ENCODE measurements around the gene ZNF281.

The ZNF281 gene

DNA sequence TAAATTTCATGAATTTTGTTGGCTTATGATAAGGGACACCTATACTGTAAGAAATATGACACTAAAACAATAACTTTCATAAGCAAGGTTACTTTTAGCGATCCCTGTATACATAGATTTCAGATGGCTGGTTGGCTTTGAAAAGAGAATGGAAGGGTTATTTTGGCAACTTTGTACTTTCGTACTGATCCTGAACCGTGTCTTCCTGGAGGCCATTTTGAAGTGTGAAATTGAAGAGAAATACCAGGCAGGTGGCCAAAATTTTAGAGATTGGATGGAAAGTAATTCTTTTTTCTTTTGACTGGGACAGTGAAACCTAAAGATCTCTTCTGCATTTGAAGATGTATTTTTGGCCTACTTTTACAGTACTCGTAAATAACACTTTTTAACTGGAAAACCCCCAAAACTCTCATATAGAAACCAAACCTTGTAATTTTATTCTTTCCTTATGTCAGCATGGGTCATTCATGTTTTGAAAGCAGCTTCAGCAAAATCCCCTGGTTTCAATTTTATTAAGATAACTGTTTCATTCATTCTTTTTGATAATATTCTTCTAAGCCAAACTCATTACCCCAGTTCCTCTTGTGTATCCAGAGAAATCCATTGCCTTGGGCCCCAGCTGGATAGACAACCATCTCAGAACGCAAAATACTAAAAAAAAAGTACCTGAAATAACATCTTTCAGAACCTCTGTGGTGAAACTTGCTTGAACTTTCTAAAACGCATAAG, 38.4 kb upstream of the ZNF281 start:
- H3K4me3 ChIP-seq (ENCODE audit: low read depth, low read length): no peak overlapping the region
- in situ Hi-C loops (cut with HindIII; ENCODE audit: low sequenced_read_pairs): no loop called here
- TF ChIP-seq, protein P1, sequence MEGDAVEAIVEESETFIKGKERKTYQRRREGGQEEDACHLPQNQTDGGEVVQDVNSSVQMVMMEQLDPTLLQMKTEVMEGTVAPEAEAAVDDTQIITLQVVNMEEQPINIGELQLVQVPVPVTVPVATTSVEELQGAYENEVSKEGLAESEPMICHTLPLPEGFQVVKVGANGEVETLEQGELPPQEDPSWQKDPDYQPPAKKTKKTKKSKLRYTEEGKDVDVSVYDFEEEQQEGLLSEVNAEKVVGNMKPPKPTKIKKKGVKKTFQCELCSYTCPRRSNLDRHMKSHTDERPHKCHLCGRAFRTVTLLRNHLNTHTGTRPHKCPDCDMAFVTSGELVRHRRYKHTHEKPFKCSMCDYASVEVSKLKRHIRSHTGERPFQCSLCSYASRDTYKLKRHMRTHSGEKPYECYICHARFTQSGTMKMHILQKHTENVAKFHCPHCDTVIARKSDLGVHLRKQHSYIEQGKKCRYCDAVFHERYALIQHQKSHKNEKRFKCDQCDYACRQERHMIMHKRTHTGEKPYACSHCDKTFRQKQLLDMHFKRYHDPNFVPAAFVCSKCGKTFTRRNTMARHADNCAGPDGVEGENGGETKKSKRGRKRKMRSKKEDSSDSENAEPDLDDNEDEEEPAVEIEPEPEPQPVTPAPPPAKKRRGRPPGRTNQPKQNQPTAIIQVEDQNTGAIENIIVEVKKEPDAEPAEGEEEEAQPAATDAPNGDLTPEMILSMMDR (IDR thresholded peaks at IDR 0.05; ENCODE audit: low read depth, low read length, missing control alignments): no peak
- no peak for DNase-seq (ENCODE audit: low read depth)

DNA sequence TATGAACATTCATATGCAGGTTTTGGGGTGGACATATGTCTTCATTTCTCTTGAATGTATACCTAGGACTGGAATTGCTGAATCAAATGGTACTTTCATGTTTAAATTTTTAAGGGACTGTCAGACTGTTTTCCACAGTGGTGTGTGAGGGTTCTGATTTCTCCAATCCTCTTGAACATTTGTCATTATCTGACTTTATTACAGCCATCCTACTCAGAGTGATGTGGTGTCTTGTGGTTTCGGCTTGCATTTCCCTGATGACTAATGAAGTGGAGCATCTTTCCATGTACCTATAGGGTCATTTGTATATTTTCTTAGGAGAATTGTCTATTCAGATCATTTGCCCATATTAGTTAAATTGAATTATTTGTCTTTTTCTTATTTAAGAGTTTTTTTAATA, 35.4 kb upstream of the ZNF281 start:
- H3K4me3 ChIP-seq (ENCODE audit: low read depth, low read length): no peak overlapping the region
- no peak for DNase-seq (ENCODE audit: low read depth)
- TF ChIP-seq, protein P1 (IDR thresholded peaks at IDR 0.05; ENCODE audit: low read depth, low read length, missing control alignments): no peak
- in situ Hi-C loops (cut with HindIII; ENCODE audit: low sequenced_read_pairs): no loop called here

DNA sequence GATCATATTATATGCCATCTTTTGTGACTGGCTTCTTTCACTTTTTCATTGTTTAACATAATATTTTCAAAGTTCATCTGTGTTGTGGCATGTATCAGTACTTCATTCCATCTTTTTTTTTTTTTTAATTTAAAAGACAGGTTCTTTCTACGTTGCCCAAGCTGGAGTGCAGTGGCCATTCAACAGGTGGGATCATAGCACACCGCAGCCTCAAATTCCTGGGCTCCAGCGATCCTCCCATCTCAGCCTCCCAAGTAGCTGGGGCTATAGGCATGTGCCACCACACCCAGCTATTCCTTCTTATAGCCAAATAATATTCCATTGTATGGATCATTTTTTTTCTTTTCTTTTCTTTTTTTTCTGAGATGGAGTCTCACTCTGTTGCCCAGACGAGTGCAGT, 34.6 kb upstream of the ZNF281 start:
- no peak overlapping the region for H3K4me3 ChIP-seq (ENCODE audit: low read depth, low read length)
- in situ Hi-C loops (cut with HindIII; ENCODE audit: low sequenced_read_pairs): no loop called here
- no peak for DNase-seq (ENCODE audit: low read depth)
- TF ChIP-seq, protein P1 (IDR thresholded peaks at IDR 0.05; ENCODE audit: low read depth, low read length, missing control alignments): no peak

DNA sequence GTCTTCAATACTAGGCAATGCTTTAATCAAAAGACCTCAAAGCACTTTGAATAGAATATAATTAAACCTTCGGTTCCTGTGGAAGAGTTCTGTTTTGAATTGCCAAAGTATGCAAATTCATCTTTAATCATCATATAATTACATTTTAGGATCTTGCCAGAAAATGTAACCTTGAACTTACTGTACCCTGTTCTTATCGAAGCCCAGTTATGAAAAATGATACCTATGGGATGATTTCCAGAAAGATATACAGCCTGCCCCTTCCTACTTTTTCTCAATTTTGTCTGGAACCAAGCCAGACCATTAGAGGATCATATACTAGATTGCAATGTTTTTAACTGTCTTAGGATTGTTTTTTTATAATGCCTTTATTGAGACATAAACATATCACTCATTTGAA, 34.0 kb upstream of the ZNF281 start:
- TF ChIP-seq, protein P1 (IDR thresholded peaks at IDR 0.05; ENCODE audit: low read depth, low read length, missing control alignments): no peak
- DNase-seq (ENCODE audit: low read depth): no peak
- in situ Hi-C loops (cut with HindIII; ENCODE audit: low sequenced_read_pairs): no loop called here

DNA sequence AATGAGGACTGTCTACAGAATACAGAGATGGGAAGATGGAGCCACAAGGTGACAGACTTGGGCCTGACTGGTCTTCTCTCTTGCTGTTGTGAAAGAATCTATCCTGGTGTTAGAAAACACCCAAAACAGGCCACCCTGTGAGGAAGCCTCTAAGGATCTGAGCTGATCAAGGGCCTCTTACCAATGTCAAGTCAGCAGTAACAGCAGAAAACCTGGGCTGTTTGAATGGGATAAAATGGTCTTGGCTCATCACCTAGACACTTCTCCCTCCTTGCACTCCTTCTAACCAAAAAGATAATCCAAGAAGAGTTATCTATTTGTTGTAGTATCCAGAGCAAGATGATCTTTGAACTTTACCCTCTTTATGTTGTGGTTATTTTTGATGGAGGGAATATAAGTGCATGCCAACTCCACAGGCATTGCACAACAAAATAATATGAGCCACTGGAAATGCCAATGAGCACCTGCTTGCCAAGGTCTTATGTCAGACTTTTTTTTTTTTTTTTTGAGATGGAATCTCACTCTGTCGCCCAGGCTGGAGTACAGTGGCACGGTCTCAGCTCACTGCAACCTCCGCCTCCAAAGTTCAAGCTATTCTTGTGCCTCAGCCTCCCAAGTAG, 32.8 kb upstream of the ZNF281 start:
- in situ Hi-C loops (cut with HindIII; ENCODE audit: low sequenced_read_pairs): no loop called here
- TF ChIP-seq, protein P1 (IDR thresholded peaks at IDR 0.05; ENCODE audit: low read depth, low read length, missing control alignments): no peak
- no peak overlapping the region for H3K4me3 ChIP-seq (ENCODE audit: low read depth, low read length)
- DNase-seq (ENCODE audit: low read depth): no peak

More for the DNA sequence above, 34.0 kb upstream of the ZNF281 start:
- H3K4me3 ChIP-seq (ENCODE audit: low read depth, low read length): no peak overlapping the region

DNA sequence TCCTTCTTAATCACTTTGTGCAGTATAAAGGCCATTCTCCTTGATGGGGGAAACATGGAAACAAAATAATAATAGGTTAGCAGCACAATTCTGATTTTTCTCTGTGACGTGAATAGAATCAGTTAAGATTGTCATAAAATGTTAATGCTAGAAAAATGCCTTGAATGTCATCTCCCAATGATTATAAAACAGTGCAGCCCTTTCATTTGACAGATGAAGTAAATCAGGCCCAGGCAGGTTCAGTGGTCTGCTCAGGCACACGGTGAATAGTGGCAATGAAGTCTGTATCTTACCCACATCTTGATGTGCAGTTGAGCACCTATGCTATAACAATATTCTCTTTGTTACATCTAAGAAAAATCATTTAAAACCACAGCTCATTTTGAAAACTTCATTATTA, 32.2 kb upstream of the ZNF281 start:
- in situ Hi-C loops (cut with HindIII; ENCODE audit: low sequenced_read_pairs): no loop called here
- H3K4me3 ChIP-seq (ENCODE audit: low read depth, low read length): no peak overlapping the region
- TF ChIP-seq, protein P1 (IDR thresholded peaks at IDR 0.05; ENCODE audit: low read depth, low read length, missing control alignments): no peak
- DNase-seq (ENCODE audit: low read depth): no peak
